NCI-H510A treated with DMSO at 0.1 percent for 48 hours (cell line): ENCODE results near the gene CHL1.
A peak's percentile ranks its signal among the peaks of the same experiment; 100 is the strongest.
"Not testable (repeated sequence)": the region's sequence is repeated elsewhere in the genome, so short reads cannot be mapped to it uniquely, and the experiment has no call there.

Source experiments
- DNase-seq: peaks from one replicate; lab custom pipeline; 2025; lab: John Stamatoyannopoulos, UW

The CHL1 gene

DNA sequence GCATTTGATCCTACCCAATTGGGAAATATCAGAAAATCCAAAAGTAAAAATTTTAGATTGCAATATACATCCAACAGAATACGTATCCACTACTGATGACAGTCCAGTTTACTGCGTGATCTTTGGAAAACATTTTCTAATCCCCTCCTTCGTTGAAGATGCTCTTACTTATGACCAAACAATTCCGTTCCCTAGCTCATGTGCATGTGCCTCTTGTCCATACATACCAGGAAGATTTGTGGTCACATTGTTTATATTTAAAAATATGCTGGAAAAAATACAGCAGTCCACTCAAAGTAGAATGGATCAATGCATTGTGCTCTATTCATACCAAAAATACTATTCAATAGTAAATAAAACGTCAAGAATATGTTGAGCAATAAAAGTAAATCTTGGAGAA lies 135.3 kb downstream of the CHL1 start:
- DNase-seq: no peak

- no peak for DNase-seq
Observed at GRCh38 chr3:332701-333100, 136.1 kb downstream of the CHL1 start.

DNA sequence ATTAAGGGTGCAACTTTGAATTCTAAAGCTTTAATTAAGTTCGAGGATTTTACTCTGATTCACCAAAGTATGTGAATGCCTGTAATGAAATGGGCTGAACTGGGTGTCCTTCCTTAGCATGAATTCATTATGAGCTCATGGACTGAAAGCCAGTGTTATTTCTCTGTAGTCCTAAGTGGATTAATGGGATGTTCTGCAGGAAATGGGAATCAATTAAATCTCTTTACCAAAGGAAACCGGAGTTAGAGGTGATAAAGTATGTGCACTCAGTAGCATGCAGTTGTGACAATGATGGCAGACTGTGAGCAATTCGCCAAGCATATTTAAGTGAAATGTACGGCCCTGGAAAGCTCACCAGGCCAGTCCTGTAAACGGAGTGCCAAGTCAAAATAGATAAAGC lies 138.7 kb downstream of the CHL1 start:
- no peak for DNase-seq

- no peak for DNase-seq
Observed at GRCh38 chr3:339351-339750, 142.8 kb downstream of the CHL1 start.

GRCh38 chr3:341998-342397 lies 145.4 kb downstream of the CHL1 start:
- DNase-seq: no peak

DNA sequence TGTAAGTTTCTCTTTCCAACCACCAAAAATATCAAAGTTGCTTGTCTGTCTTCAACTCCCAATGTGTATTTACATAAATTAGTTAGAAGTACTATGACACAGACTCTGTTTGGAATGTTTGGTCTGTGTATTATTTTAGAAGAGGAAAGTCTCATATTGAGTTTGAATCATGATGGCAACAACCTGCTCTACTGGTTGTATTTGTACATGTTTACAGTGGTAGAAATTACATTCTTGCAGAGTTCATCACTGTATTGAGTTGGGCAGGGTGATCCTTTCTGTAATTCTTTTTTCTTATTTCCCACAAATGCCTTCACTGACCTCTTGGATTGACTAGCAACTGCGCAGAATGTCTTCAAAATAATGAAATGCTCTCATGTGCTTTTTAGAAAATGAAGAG lies 149.6 kb downstream of the CHL1 start:
- no peak for DNase-seq

GRCh38 chr3:347581-347980 lies 151.0 kb downstream of the CHL1 start:
- DNase-seq: no peak

GRCh38 chr3:350871-351371 lies 154.4 kb downstream of the CHL1 start:
- DNase-seq: no peak

- no peak for DNase-seq
Observed at GRCh38 chr3:352599-352998, 156.0 kb downstream of the CHL1 start.

- DNase-seq: no peak
Observed at GRCh38 chr3:353191-353739, 156.7 kb downstream of the CHL1 start.

DNA sequence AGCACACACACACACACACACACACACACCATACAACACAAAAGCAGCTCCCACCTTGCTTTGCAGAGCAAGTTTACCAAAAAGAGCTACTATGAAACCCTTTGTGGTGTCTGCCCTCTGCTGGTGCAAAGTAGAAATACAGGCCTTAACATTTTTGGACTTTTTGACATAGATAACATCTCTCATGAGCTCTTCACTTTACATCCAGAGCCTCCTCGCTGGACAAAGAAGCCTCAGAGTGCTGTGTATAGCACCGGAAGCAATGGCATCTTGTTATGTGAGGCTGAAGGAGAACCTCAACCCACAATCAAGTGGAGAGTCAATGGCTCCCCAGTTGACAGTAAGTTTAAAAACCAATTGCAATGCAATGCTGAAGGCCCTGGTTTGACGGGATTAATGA lies 157.9 kb downstream of the CHL1 start:
- DNase-seq: peak; percentile 19

GRCh38 chr3:355622-356021 lies 159.1 kb downstream of the CHL1 start:
- DNase-seq: no peak

GRCh38 chr3:356952-357351 lies 160.4 kb downstream of the CHL1 start:
- DNase-seq: no peak

- no peak for DNase-seq
Observed at GRCh38 chr3:359672-360071, 163.1 kb downstream of the CHL1 start.

DNA sequence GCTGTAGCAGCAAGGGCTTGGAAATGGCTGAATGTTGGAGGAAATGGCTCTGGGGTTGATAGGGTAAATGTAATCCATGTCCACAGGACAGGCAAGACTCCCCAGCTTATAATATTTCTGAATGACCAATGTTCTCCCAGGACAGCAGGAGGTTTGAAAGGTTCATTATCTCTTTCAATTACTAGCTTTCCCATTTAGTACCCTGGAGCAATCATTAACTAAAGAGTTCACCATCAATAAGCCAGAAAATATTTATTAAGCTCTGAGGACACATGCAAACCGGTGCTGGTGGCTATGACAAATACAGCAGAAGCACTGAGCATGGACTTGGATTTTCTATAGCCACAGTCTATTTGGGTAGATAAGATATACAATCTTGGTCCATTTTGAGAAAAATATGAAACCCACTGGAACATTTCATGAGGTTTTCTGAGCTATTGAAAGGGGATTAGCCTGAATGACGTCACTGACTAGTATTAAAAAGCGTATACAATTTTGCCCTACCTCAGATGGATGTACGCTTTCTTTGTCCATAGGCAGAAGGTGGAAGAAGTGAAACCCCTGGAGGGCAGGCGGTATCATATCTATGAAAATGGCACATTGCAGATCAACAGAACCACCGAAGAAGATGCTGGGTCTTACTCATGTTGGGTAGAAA lies 166.2 kb downstream of the CHL1 start:
- DNase-seq: no peak

- DNase-seq: no peak
Observed at GRCh38 chr3:364287-364686, 167.7 kb downstream of the CHL1 start.

DNA sequence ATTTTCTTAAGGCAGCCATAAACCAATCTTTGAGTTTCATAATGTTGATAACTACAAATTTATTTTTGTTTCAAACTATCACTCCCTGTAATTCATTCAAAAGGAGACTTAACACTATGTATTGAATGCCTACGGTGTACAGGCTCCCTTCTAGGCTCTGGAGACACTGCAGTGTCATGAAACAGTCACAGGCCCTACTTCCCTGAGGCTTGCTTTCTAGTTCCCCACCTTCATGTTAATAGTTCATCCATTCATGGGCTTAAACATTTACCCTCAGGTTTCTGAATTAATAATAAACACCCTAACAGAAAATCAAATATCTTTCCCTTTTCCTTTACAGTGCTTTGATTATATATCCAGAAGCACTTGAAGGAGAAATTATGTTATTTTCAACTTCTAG lies 168.7 kb downstream of the CHL1 start:
- DNase-seq: no peak

DNA sequence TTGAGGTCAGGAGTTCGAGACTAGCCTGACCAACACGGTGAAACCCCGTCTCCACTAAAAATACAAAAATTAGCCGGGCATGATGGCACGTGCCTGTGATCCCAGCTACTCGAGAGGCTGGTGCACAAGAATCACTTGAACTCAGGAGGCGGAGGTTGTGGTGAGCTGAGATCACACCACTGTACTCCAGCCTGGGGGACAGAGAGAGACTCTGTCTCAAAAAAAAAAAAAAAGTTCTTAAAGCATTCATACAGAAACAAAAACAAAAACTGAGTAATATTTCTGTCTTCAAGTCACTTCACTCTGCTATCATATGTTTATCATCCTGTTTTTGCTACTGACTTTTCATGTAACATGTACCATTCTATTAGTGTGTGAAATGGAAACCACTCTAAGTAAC lies 169.7 kb downstream of the CHL1 start:
- DNase-seq: not testable (repeated sequence)

DNA sequence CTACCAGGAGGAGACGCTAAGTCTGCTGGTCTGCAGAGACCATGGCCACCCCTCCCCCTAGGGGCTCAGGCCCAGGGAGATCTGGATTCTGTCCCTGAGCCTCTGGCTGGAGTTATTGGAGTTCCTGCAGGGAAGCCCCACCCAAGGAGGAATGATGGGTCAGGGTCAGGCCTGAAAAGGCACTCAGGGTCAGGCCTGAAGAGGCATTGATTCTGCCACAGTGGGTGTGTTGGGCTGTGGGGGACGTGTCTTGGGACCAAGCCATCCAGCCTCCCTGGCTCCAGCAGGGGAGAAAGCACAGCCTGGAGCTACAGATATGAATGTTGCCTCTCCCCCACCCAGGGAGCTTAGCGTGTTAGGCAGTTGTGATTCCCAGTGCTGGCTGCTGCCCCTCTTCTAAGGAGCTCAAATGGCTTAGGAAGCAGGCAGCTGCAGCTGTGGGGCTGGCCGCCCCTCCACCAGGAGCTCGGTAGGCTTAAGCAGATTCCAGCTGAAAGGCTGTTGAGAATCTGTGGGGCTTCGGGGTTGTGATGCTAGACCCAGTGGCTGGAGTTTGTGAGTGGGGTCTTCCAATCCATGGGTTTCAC lies 176.7 kb downstream of the CHL1 start:
- no peak for DNase-seq

DNA sequence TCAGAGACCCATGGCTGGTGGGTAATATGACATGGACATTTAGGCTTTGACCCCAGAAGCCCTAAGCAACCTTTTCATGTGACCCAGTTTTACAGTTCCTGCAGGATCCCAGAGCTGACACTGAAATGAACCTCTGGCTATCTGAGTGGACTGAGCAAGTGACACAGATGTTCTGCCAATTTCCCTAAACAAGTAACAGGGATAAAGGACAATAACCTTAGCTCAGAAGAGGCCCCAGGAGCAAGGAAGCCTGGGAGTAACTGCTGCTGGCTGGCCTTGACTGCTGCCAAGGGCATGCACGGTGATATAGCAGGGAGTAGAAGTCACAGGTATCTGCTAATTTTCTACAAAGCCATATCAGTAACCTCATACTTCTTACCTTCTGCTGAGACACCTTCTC lies 177.9 kb downstream of the CHL1 start:
- no peak for DNase-seq

- peak; percentile 60 for DNase-seq
Observed at GRCh38 chr3:377158-377561, 180.6 kb downstream of the CHL1 start.

DNA sequence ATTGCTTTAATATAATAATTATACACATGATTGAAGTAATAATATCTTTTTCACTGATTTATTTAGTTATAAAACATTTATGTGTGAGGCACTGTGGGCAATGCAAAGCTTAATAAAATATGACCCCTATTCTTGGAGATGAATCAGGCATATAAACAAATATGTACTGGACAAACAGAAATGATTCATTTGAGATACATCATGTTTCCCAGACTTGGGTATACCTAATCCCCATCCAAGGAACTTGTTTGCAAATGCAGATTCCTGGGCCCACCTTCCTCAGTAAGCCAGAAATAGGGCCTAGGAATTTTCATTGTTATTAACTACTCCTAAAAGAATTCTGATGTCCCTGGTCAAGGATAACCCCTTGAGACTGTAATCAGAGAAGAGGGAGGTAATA lies 184.2 kb downstream of the CHL1 start:
- DNase-seq: no peak

DNA sequence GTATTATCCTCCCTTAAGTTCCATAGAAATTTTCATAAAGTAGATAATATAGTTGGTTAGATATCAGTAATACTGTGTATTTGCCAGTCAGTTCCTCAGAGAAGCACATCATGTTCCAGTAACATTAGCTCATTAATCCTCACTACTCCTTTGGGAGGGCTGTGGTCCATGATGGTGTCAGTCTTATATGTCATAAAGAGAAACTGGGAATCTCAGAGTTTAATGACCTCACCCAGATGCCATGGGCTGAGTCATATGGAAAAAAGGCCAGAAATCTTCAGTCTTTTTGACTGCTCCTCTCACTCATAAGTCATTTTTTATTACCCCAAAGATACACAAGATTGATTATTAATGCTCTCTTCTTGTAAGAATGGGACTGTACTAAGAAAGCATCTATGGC lies 188.6 kb downstream of the CHL1 start:
- DNase-seq: no peak

DNA sequence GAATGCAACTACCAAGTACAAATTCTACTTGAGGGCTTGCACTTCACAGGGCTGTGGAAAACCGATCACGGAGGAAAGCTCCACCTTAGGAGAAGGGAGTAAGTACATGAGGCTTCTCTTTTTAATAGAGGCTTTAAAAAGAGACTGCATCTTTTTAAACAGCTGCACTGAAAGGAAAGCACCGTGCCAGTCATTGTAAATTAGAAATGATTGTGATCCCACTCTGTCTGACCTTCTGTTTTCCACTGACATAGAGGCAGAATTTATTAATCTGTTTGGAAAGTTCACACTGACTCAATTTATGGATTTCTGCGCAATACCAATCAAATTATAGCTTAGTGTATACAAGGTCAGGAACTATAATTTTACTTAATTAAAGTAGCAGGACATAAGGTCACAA lies 198.2 kb downstream of the CHL1 start:
- no peak for DNase-seq
